ENCODE results near the gene SOX12. TPM values are rescaled to one million over a fixed set of nuclear protein-coding genes. Genes with fewer than 3 reads are reported as not detected.

The SOX12 gene
- total RNA-seq, 2 experiments from 2014 or later = 5.5 to 5.8 TPM

GRCh38 chr20:324177-325044 is 941 bp upstream of the SOX12 start:
- ChIA-PET CTCF (interaction anchor here (0.8 to 4.9 kb wide), 11 partner anchors 13 to 148 kb away, joined by 3 to 32 read pairs (median 4); no protein-coding TSS in a partner anchor), POLR2A (interaction anchor here (0.8 to 3.4 kb wide), 5 partner anchors 14 to 36 kb away, joined by 3 to 49 read pairs (median 3); partner anchors contain the start of gene ZCCHC3)
- H3K4me3 Mint-ChIP-seq = peak overlapping the region; percentile 87
- no peaks in the 10 kb centered on the region for H3K9me3 Mint-ChIP-seq (ENCODE audit: insufficient read depth)
- ATAC-seq = peak; percentile 66
- H3K36me3 Mint-ChIP-seq (ENCODE audit: low read depth) = peaks cover 2% of the 10 kb centered on the region
- peaks cover 40% of the 10 kb centered on the region for H3K4me1 Mint-ChIP-seq (ENCODE audit: low read depth)
- peak; percentile 91 for DNase-seq
- H3K27ac Mint-ChIP-seq = peak overlapping the region; percentile 90
- no peaks in the 10 kb centered on the region for H3K27me3 Mint-ChIP-seq (ENCODE audit: low read depth)

DNA sequence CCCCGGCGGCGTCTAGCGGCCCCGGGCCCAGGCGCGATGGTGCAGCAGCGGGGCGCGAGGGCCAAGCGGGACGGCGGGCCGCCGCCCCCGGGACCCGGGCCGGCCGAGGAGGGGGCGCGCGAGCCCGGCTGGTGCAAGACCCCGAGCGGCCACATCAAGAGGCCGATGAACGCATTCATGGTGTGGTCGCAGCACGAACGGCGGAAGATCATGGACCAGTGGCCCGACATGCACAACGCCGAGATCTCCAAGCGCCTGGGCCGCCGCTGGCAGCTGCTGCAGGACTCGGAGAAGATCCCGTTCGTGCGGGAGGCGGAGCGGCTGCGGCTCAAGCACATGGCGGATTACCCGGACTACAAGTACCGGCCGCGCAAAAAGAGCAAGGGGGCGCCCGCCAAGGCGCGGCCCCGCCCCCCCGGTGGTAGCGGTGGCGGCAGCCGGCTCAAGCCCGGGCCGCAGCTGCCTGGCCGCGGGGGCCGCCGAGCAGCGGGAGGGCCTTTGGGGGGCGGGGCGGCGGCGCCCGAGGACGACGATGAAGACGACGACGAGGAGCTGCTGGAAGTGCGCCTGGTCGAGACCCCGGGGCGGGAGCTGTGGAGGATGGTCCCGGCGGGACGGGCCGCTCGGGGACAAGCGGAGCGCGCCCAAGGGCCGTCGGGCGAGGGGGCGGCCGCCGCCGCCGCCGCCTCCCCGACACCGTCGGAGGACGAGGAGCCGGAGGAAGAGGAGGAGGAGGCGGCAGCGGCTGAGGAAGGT is 715 bp downstream of the SOX12 start:
- ChIA-PET POLR2A (interaction anchor here (1.0 to 3.4 kb wide), 3 partner anchors 11 to 81 kb away, joined by 3 to 49 read pairs (median 3); partner anchors contain the start of gene ZCCHC3), CTCF (interaction anchor here (1.0 to 2.2 kb wide), 2 partner anchors 32 to 60 kb away, joined by 4 to 6 read pairs; no protein-coding TSS in a partner anchor)
- peak; percentile 57 for DNase-seq
- Mint-ChIP-seq H3K4me1 (ENCODE audit: low read depth) (peaks cover 51% of the 10 kb centered on the region), H3K27me3 (ENCODE audit: low read depth) (no peaks in the 10 kb centered on the region), H3K27ac (peak overlapping the region; percentile 74), H3K4me3 (peak overlapping the region; percentile 74), H3K9me3 (ENCODE audit: insufficient read depth) (no peaks in the 10 kb centered on the region), H3K36me3 (ENCODE audit: low read depth) (peaks cover 2% of the 10 kb centered on the region)
- ATAC-seq = peak; percentile 0

GRCh38 chr20:326645-327185 is 1.4 kb downstream of the SOX12 start:
- peaks cover 51% of the 10 kb centered on the region for H3K4me1 Mint-ChIP-seq (ENCODE audit: low read depth)
- no peak overlapping the region for H3K27ac Mint-ChIP-seq
- H3K4me3 Mint-ChIP-seq = peak overlapping the region; percentile 74
- H3K9me3 Mint-ChIP-seq (ENCODE audit: insufficient read depth) = no peaks in the 10 kb centered on the region
- peaks cover 2% of the 10 kb centered on the region for H3K36me3 Mint-ChIP-seq (ENCODE audit: low read depth)
- ATAC-seq (no peak), DNase-seq (no peak)
- ChIA-PET CTCF (interaction anchor here (1.0 to 2.2 kb wide), 2 partner anchors 32 to 60 kb away, joined by 4 to 6 read pairs; no protein-coding TSS in a partner anchor), POLR2A (interaction anchor here (3.4 kb wide), 1 partner anchor 28 kb away, joined by 49 read pairs; the partner anchor contains the start of gene ZCCHC3)
- no peaks in the 10 kb centered on the region for H3K27me3 Mint-ChIP-seq (ENCODE audit: low read depth)

DNA sequence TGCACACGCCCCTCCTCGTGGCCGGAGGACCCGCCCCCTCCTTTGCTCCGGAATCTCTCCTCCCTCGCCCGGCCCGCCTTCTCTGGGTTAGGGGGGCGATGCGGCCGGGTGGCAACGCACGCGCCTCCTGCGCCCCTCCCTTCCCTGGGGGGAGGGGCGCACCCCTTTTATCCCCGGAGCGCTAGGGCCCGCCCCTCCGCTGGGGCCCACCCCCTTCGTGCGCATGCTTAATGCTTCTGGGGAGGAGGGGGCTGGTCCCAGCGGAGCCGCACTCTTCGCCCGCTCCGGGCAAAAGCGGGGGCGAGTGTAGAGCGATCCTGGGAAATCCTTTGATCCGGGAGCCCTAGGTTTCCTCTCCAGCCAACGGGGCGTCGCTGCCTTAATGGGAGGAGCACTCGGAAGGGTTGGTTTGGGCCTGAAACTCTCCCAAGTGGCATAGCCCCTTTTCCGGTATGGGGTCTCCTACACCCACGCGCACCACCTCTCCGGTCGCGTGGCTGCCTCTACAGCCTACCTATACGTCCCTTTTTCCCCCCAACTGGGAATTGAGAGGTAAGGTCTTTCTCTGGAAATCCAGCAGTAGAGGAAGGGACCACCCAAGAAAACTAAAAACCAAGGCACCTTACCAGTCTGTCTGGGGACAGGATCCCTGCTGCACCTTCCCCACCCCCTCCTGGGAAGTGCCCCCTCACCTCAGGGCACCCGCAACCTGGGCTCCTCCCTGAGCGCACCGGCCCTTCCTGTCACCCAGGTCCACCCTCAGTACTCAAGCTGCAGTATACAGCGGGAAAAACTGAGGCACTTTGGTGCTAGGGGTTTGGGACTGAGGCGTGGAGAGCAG is 2.1 kb downstream of the SOX12 start:
- ATAC-seq (no peak), DNase-seq (peak; percentile 76)
- CTCF ChIA-PET = no interaction called here
- Mint-ChIP-seq H3K27me3 (ENCODE audit: low read depth) (no peaks in the 10 kb centered on the region), H3K27ac (no peak overlapping the region), H3K9me3 (ENCODE audit: insufficient read depth) (no peaks in the 10 kb centered on the region), H3K4me1 (ENCODE audit: low read depth) (peaks cover 51% of the 10 kb centered on the region), H3K36me3 (ENCODE audit: low read depth) (peaks cover 2% of the 10 kb centered on the region), H3K4me3 (peak overlapping the region; percentile 74)
- POLR2A ChIA-PET = no interaction called here

DNA sequence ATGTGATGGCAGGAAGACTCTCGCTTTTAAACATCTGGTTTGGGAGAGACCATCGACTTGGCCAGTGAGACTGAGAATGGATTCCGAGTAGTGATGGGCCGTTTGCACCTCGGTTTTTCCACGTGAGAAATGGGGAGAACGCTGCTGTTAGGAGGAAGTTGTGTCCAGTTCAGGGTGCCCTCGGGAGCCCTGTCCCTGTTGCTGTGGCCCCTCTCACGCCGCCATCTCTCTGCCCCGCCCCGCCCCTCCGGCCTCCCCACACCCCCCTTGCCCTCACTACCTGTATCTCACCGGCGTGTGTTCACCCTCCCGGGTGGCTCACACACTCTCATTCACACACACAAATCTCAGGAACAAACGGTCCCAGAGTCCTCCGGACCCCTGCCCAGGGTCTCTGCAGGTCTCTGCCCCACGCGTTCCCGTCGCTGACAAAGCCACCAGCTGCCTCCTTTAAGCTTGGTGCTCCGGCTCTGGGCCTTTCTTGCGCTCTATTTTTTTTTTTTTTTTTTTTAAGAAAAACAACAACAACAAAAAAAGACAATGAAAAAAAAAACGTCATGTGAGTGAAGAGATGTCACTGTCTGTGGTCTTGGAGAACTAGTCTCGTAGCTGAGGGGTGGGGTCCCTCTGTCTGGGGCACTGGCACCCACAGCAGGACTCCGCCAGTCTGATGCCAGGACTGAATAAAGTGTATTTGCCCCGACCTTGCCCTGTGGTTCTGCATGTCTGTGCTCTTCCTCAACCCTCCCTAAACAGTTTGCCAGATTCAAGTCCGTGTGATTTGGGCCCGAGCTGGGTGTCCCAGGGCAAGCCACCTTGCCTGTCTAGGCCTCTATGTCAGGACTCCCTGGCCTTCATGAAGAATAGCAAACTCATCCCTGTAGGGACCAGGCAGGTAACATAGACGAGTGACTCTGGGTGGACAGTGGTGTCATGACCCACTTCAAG is 2.9 kb downstream of the SOX12 start:
- DNase-seq (no peak), ATAC-seq (no peak)
- Mint-ChIP-seq H3K36me3 (ENCODE audit: low read depth) (peaks cover 2% of the 10 kb centered on the region), H3K9me3 (ENCODE audit: insufficient read depth) (no peaks in the 10 kb centered on the region), H3K27ac (peak overlapping the region; percentile 18), H3K4me1 (ENCODE audit: low read depth) (peaks cover 51% of the 10 kb centered on the region), H3K4me3 (peak overlapping the region; percentile 74), H3K27me3 (ENCODE audit: low read depth) (no peaks in the 10 kb centered on the region)
- ChIA-PET CTCF (interaction anchor here (1.5 to 3.5 kb wide), 2 partner anchors 18 to 103 kb away, joined by 5 to 26 read pairs; partner anchors contain the start of gene NRSN2), POLR2A (no interaction called here)

GRCh38 chr20:328975-329695 is 3.8 kb downstream of the SOX12 start:
- Mint-ChIP-seq H3K9me3 (ENCODE audit: insufficient read depth) (no peaks in the 10 kb centered on the region), H3K4me1 (ENCODE audit: low read depth) (peaks cover 46% of the 10 kb centered on the region), H3K4me3 (peak overlapping the region; percentile 47), H3K27ac (peak overlapping the region; percentile 18), H3K27me3 (ENCODE audit: low read depth) (no peaks in the 10 kb centered on the region), H3K36me3 (ENCODE audit: low read depth) (peaks cover 2% of the 10 kb centered on the region)
- ATAC-seq (no peak), DNase-seq (no peak)
- ChIA-PET POLR2A (interaction anchor here (0.7 kb wide), 1 partner anchor 102 kb away, joined by 4 read pairs; the partner anchor contains the start of gene DEFB129), CTCF (interaction anchor here (1.5 to 3.6 kb wide), 6 partner anchors 9 to 103 kb away, joined by 5 to 51 read pairs (median 16); partner anchors contain the start of gene NRSN2)

DNA sequence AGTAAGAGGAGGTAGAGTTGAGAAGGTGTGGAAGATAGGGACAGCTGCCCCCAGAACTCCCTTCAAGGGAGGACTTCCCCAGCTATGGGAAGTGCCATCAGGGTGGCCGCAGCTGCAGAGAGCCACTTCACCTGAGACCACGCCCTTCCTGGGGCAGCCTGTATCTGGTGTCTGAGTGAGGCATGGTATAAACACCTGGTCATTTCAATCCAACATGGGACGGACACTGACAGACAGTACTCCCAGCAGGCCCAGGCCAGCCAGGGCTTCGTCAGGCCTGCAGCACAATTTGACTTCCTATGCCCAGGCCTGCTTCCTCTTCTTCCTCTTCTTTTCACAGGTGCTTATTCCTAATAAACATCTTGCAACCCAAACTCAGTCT is 4.5 kb downstream of the SOX12 start:
- ChIA-PET CTCF (interaction anchor here (0.8 to 3.6 kb wide), 16 partner anchors 10 to 192 kb away, joined by 3 to 51 read pairs (median 5); partner anchors contain the start of genes NRSN2 and ZCCHC3), POLR2A (interaction anchor here (0.7 kb wide), 1 partner anchor 103 kb away, joined by 4 read pairs; the partner anchor contains the start of gene DEFB129)
- Mint-ChIP-seq H3K9me3 (ENCODE audit: insufficient read depth) (no peaks in the 10 kb centered on the region), H3K27me3 (ENCODE audit: low read depth) (no peaks in the 10 kb centered on the region), H3K4me1 (ENCODE audit: low read depth) (peaks cover 39% of the 10 kb centered on the region), H3K36me3 (ENCODE audit: low read depth) (peaks cover 2% of the 10 kb centered on the region), H3K4me3 (no peak overlapping the region), H3K27ac (no peak overlapping the region)
- DNase-seq (no peak), ATAC-seq (no peak)

GRCh38 chr20:330233-331149 is 5.1 kb downstream of the SOX12 start:
- CTCF ChIA-PET = interaction anchor here (0.5 to 3.6 kb wide), 38 partner anchors 8 to 214 kb away, joined by 3 to 51 read pairs (median 4); partner anchors contain the start of genes CSNK2A1, DEFB129, NRSN2 and ZCCHC3
- H3K27me3 Mint-ChIP-seq (ENCODE audit: low read depth) = no peaks in the 10 kb centered on the region
- ATAC-seq (peak; percentile 59), DNase-seq (peak; percentile 75)
- POLR2A ChIA-PET = interaction anchor here (1.3 kb wide), 1 partner anchor 32 kb away, joined by 4 read pairs; no protein-coding TSS in a partner anchor
- H3K9me3 Mint-ChIP-seq (ENCODE audit: insufficient read depth) = no peaks in the 10 kb centered on the region
- no peak overlapping the region for H3K27ac Mint-ChIP-seq
- H3K4me3 Mint-ChIP-seq = no peak overlapping the region
- H3K36me3 Mint-ChIP-seq (ENCODE audit: low read depth) = peaks cover 2% of the 10 kb centered on the region
- H3K4me1 Mint-ChIP-seq (ENCODE audit: low read depth) = peaks cover 37% of the 10 kb centered on the region

- H3K36me3 Mint-ChIP-seq (ENCODE audit: low read depth) = no peaks in the 10 kb centered on the region
- no peak overlapping the region for H3K27ac Mint-ChIP-seq
- ChIA-PET CTCF (interaction anchor here (1.8 kb wide), 1 partner anchor 68 kb away, joined by 8 read pairs; no protein-coding TSS in a partner anchor), POLR2A (no interaction called here)
- no peak overlapping the region for H3K4me3 Mint-ChIP-seq
- DNase-seq (no peak), ATAC-seq (no peak)
- peaks cover 13% of the 10 kb centered on the region for H3K4me1 Mint-ChIP-seq (ENCODE audit: low read depth)
- H3K27me3 Mint-ChIP-seq (ENCODE audit: low read depth) = no peaks in the 10 kb centered on the region
- no peaks in the 10 kb centered on the region for H3K9me3 Mint-ChIP-seq (ENCODE audit: insufficient read depth)
Observed at GRCh38 chr20:334578-334977, 9.2 kb downstream of the SOX12 start.

All from activated CD8-positive, alpha-beta T cell treated with anti-CD3 and anti-CD28 coated beads, Interleukin-2, amount 10 ng/mL, durations not matched to agents 7 days and 5 days (primary cell).